ENCODE results near the gene TCF4.

DNA sequence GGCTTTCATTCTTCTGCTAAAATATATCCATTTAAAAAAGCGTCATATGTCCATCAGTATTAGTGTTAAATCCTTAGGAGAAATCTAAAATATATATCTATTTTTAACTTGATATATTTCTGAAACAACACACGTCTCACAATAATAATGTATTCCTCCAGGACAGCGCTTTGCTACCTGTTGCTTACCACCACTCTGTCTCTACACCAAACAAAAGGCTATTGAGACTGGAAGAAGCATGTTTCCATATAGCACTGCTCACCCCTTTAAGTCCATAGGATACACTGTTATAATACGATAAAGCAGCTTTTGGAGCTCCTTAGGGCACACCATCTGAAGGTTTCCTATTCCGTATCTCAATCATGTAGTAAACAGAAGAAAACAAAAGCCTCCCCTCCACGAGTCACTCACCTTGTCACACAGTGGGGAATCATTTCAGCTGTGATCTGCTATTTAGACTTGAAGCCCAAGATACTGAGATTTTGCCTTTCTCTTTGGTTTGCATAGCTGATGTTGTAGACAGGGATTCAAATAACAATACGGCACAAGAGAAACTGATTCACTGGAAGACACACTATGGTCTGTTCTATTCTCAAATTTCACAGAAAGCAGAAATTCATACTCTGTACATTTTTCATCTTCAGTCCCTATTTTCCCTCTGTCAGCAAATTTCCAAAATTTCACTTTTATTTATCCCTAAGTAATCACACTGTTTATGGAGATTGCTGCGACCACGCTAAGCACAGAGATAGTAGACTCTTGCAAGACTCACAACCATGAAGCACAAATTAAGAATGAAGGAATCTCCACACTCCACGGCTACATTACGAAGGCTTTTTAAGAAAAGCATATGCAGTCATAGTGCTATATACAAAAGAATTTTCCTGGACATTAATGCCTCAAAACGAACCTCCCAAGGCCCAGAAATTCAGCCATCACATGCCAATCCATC, 187.1 kb downstream of the TCF4 start:
- TF ChIP-seq, protein P1, sequence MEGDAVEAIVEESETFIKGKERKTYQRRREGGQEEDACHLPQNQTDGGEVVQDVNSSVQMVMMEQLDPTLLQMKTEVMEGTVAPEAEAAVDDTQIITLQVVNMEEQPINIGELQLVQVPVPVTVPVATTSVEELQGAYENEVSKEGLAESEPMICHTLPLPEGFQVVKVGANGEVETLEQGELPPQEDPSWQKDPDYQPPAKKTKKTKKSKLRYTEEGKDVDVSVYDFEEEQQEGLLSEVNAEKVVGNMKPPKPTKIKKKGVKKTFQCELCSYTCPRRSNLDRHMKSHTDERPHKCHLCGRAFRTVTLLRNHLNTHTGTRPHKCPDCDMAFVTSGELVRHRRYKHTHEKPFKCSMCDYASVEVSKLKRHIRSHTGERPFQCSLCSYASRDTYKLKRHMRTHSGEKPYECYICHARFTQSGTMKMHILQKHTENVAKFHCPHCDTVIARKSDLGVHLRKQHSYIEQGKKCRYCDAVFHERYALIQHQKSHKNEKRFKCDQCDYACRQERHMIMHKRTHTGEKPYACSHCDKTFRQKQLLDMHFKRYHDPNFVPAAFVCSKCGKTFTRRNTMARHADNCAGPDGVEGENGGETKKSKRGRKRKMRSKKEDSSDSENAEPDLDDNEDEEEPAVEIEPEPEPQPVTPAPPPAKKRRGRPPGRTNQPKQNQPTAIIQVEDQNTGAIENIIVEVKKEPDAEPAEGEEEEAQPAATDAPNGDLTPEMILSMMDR (IDR thresholded peaks at IDR 0.05) = no peak
- TF ChIP-seq POLR2A (IDR thresholded peaks at IDR 0.05; ENCODE audit: low read depth) (no peak), POLR2AphosphoS5 (IDR thresholded peaks at IDR 0.05) (no peak), EP300 (IDR thresholded peaks at IDR 0.05) (no peak)
